ENCODE measurements around the gene MARK4. TPM values are rescaled to one million over a fixed set of nuclear protein-coding genes. Genes with fewer than 3 reads are reported as not detected.

The MARK4 gene
- total RNA-seq, 1 experiment from 2014 or later = 49.4 TPM

- no peak overlapping the region for H3K4me3 ChIP-seq
- no peak overlapping the region for H3K4me2 ChIP-seq
- H4K20me1 ChIP-seq (ENCODE audit: insufficient read depth) = peaks cover 24% of the 10 kb centered on the region; the same call in 1 of the 2 replicates
- no peaks in the 10 kb centered on the region for H3K27me3 ChIP-seq (ENCODE audit: insufficient read depth, low read depth)
- TF ChIP-seq CTCF (conservative IDR thresholded peaks at IDR 0.05) = no peak
- TF ChIP-seq EZH2 (IDR thresholded peaks at IDR 0.05; ENCODE audit: low read depth) = no peak
- no peaks in the 10 kb centered on the region for H3K9me3 ChIP-seq (ENCODE audit: insufficient read depth, low read depth)
- H3F3A ChIP-seq (ENCODE audit: insufficient read depth, low read depth) = no peaks in the 10 kb centered on the region; the same call in 1 of the 2 replicates
- H3K36me3 ChIP-seq (ENCODE audit: low read depth) = no peaks in the 10 kb centered on the region
- CTCF ChIA-PET = no interaction called here
- no peak overlapping the region for H2AFZ ChIP-seq
- H3K79me2 ChIP-seq (ENCODE audit: low read depth) = peaks cover 13% of the 10 kb centered on the region
- DNase-seq = no peak
- POLR2A ChIA-PET (ENCODE audit: unreplicated experiment) = interaction anchor here (0.7 kb wide), 2 partner anchors 41 to 79 kb away, joined by 5 to 6 read pairs; partner anchors contain the start of gene TRAPPC6A
- no peak overlapping the region for H3K27ac ChIP-seq
- peaks cover 8% of the 10 kb centered on the region for H3K4me1 ChIP-seq (replicated peaks; ENCODE audit: insufficient read depth)
- H3K9me2 ChIP-seq (ENCODE audit: insufficient read depth) = no peaks in the 10 kb centered on the region
- BruUV-seq (replicated peaks) = no TSS peak
- intact Hi-C loops (cut with micrococcal nuclease; ENCODE audit: unreplicated experiment) = no loop called here
Observed at GRCh38 chr19:45256836-45257235, 5.8 kb downstream of the MARK4 start.

- Histone ChIP-seq H3K9me2 (ENCODE audit: insufficient read depth) (no peaks in the 10 kb centered on the region), H3K36me3 (ENCODE audit: low read depth) (no peaks in the 10 kb centered on the region), H2AFZ (no peak overlapping the region), H3F3A (ENCODE audit: insufficient read depth, low read depth) (no peaks in the 10 kb centered on the region), H3K4me1 (replicated peaks; ENCODE audit: insufficient read depth) (no peaks in the 10 kb centered on the region), H3K27me3 (ENCODE audit: insufficient read depth, low read depth) (no peaks in the 10 kb centered on the region), H3K9me3 (ENCODE audit: insufficient read depth, low read depth) (no peaks in the 10 kb centered on the region), H3K79me2 (ENCODE audit: low read depth) (no peaks in the 10 kb centered on the region), H4K20me1 (ENCODE audit: insufficient read depth) (peaks cover 19% of the 10 kb centered on the region; the same call in 1 of the 2 replicates), H3K27ac (no peak overlapping the region), H3K4me3 (no peak overlapping the region), H3K4me2 (no peak overlapping the region)
- TF ChIP-seq EZH2 (IDR thresholded peaks at IDR 0.05; ENCODE audit: low read depth) (no peak), CTCF (conservative IDR thresholded peaks at IDR 0.05) (no peak)
- POLR2A ChIA-PET (ENCODE audit: unreplicated experiment) = no interaction called here
- no TSS peak for BruUV-seq (replicated peaks)
- intact Hi-C loops (cut with micrococcal nuclease; ENCODE audit: unreplicated experiment) = no loop called here
- no peak for DNase-seq
- CTCF ChIA-PET = no interaction called here
Observed at GRCh38 chr19:45258862-45259261, 7.8 kb downstream of the MARK4 start.

DNA sequence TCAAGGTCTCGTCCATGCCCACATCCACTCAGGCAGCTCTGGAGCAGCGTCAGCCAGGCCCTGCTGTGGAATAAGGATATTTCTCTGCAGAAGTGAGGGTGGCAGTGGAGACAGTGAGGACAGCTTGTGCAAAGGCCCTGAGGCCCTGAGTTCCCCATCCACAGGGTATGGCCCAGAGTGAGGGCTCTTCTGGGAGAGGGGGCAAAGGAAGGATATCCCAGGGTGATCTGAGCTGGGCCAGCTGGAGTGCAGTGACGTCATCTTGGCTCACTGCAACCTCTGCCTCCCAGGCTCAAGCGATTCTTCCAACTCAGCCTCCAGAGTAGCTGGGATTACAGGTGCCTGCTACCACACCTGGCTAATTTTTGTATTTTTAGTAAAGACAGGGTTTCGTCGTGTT is 11.5 kb downstream of the MARK4 start:
- Histone ChIP-seq H4K20me1 (ENCODE audit: insufficient read depth) (no peaks in the 10 kb centered on the region), H3K4me2 (no peak overlapping the region), H2AFZ (no peak overlapping the region), H3K27ac (no peak overlapping the region), H3F3A (ENCODE audit: insufficient read depth, low read depth) (no peaks in the 10 kb centered on the region), H3K9me2 (ENCODE audit: insufficient read depth) (no peaks in the 10 kb centered on the region), H3K9me3 (ENCODE audit: insufficient read depth, low read depth) (no peaks in the 10 kb centered on the region), H3K79me2 (ENCODE audit: low read depth) (no peaks in the 10 kb centered on the region), H3K27me3 (ENCODE audit: insufficient read depth, low read depth) (no peaks in the 10 kb centered on the region), H3K4me3 (no peak overlapping the region), H3K4me1 (replicated peaks; ENCODE audit: insufficient read depth) (no peaks in the 10 kb centered on the region), H3K36me3 (ENCODE audit: low read depth) (no peaks in the 10 kb centered on the region)
- ChIA-PET POLR2A (ENCODE audit: unreplicated experiment) (no interaction called here), CTCF (no interaction called here)
- TF ChIP-seq EZH2 (IDR thresholded peaks at IDR 0.05; ENCODE audit: low read depth) = no peak
- TF ChIP-seq CTCF (conservative IDR thresholded peaks at IDR 0.05) = no peak
- intact Hi-C loops (cut with micrococcal nuclease; ENCODE audit: unreplicated experiment) = no loop called here
- no TSS peak for BruUV-seq (replicated peaks)
- DNase-seq = no peak
